Mucosa of rectum (tissue), 2 donors: ENCODE measurements around the gene IL31RA.

ENCODE experiments used
- H3K27ac ChIP-seq, 2 donors: one replicate each; pipeline ENCODE4 v1.7.0; 2013; ENCODE audit warnings: inconsistent platforms in 2 of 2, low read depth in 2 of 2, low read length in 2 of 2
- H3K27me3 ChIP-seq, 2 donors: one replicate each; pipeline ENCODE4 v1.7.0; 2013; ENCODE audit warnings: low read length in 2 of 2; ENCODE audit not compliant: control insufficient read depth in 2 of 2, insufficient read depth in 2 of 2
- H3K36me3 ChIP-seq, 2 donors: one replicate each; pipeline ENCODE4 v1.7.0; 2013; ENCODE audit warnings: low read length in 2 of 2; ENCODE audit not compliant: control insufficient read depth in 2 of 2, insufficient read depth in 2 of 2
- H3K4me1 ChIP-seq, 2 donors: one replicate each; pipeline ENCODE4 v1.7.0; 2013; ENCODE audit warnings: low read length in 2 of 2, mild to moderate bottlenecking in 1 of 2; ENCODE audit not compliant: control insufficient read depth in 2 of 2, insufficient read depth in 2 of 2
- H3K4me3 ChIP-seq, 2 donors: one replicate each; pipeline ENCODE4 v1.7.0; 2013; ENCODE audit warnings: low read length in 2 of 2
- H3K9ac ChIP-seq, 2 donors: one replicate each; pipeline ENCODE4 v1.7.0; 2013; ENCODE audit warnings: low read length in 2 of 2, low read depth in 1 of 2, mild to moderate bottlenecking in 1 of 2
- H3K9me3 ChIP-seq, 2 donors: one replicate each; pipeline ENCODE4 v1.7.0; 2013; ENCODE audit warnings: low read length in 2 of 2; ENCODE audit not compliant: control insufficient read depth in 2 of 2
- donor health status: healthy.
- donor health status: Normal muscosa, but diverticular disease.

Gene IL31RA

DNA sequence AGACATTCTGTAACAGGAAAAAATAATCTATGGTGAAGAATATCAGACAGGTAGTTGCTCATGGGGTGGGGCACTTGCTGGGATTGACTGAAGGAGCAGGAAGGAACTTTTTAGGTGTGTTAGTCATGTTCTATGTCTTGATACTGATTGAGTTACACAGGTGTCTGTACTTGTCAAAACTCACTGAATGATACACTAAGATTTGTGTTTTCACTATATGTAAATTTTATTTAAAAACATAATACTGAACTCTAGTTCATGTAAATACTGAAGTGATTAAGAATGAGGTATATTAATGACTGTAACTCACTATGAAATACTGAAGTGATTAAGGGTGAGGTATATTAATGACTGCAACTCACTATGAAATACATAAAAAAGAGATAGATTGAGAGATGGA, 115.1 kb downstream of the IL31RA start:
- Histone ChIP-seq H3K4me3 (no peak overlapping the region), H3K36me3 (peaks cover 10 to 16% of the 10 kb centered on the region in 2 donors), H3K27ac (no peak overlapping the region), H3K9ac (no peak overlapping the region), H3K4me1 (no peaks in the 10 kb centered on the region), H3K9me3 (no peaks in the 10 kb centered on the region), H3K27me3 (no peaks in the 10 kb centered on the region)

DNA sequence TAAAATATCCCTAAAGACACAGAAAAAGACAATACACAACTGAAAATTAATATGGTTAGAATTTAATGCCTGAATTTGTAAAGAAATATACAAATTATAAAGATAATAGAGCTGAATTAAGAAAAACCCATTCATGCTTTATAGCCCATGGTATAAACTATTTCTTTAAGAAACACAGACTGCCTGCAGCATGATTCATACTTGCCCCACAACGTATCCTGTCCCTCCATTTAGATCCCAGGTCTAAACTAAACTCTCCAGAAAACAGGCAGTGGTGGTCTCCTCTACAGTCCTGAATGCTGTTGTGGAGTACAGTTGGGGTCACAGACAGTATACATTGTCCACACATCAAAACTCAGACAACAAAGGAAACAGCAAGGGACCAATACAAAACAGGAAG, 118.8 kb downstream of the IL31RA start:
- no peak overlapping the region for H3K27ac ChIP-seq
- no peaks in the 10 kb centered on the region for H3K4me1 ChIP-seq
- H3K4me3 ChIP-seq = no peak overlapping the region
- H3K9ac ChIP-seq = no peak overlapping the region
- no peaks in the 10 kb centered on the region for H3K27me3 ChIP-seq
- peaks cover 14 to 18% of the 10 kb centered on the region in 2 donors for H3K36me3 ChIP-seq
- no peaks in the 10 kb centered on the region for H3K9me3 ChIP-seq
